GM12878 (cell line): ENCODE data around the gene MDH1B. TPM values are rescaled to one million over a fixed set of nuclear protein-coding genes. Genes with fewer than 3 reads are reported as not detected.

Experiments used
- ATAC-seq: fragments of 200-7000 bp; cut with Tn5 transposase; 3 replicates; pipeline ENCODE4 v1.9.1; 2020; ENCODE audit warnings: mild to moderate bottlenecking, moderate library complexity
- BruUV-seq: library from RNA; stranded (reverse); fragments of 400-500 nt; replicated peaks from 2 replicates; lab custom pipeline; 2021; lab: Mats Ljungman, UMichigan
- CTCF ChIA-PET: fragments of 300-600 bp; sonication (Branson Sonifier 250); formaldehyde crosslinking; extraction: SDS; loops from one replicate; lab custom pipeline; 2021; ENCODE audit warnings: inconsistent platforms; lab: Yijun Ruan, JAX
- POLR2A ChIA-PET: fragments of 350-600 bp; formaldehyde crosslinking; extraction: SDS; loops from one replicate; lab custom pipeline; 2021; ENCODE audit warnings: inconsistent platforms; lab: Charles Lee
- RAD21 ChIA-PET: fragments of 300-600 bp; sonication (Branson Sonifier 250); formaldehyde crosslinking; loops from one replicate; lab custom pipeline; 2023; ENCODE audit warnings: antibody characterized with exemption; ENCODE audit not compliant: unreplicated experiment; lab: Charles Lee
- SMC1A ChIA-PET: fragments of 300-600 bp; sonication (Branson Sonifier 250); formaldehyde crosslinking; loops from one replicate; lab custom pipeline; 2023; ENCODE audit not compliant: unreplicated experiment, uncharacterized antibody; lab: Charles Lee
- DNase-seq: peaks from one replicate; pipeline ENCODE4 v3.0.0-alpha.2; 2011; ENCODE audit warnings: low read depth, low spot score
- FAIRE-seq: peaks from 3 replicates; lab custom pipeline; 2011; peaks lifted over from hg19 to GRCh38; lab: Jason Lieb, UNC
- H2AFZ ChIP-seq: 2 replicates; pipeline ENCODE4 v1.6.0; 2011; ENCODE audit warnings: low read depth, low read length, control low read depth; ENCODE audit not compliant: control insufficient read depth
- H3K27ac ChIP-seq: 2 replicates; pipeline ENCODE4 v1.5.1; 2011; ENCODE audit warnings: control low read depth; ENCODE audit not compliant: control insufficient read depth, insufficient read depth
- H3K27me3 ChIP-seq, 2 experiments: replicated peaks in 1 of 2; 2 replicates each; pipeline versions ENCODE4 v1.6.0 to v1.6.1; 2011; ENCODE audit warnings: low read length in 1 of 2; ENCODE audit not compliant: control insufficient read depth in 2 of 2, insufficient read depth in 2 of 2
- H3K36me3 ChIP-seq, 2 experiments: 2 replicates each; pipeline ENCODE4 v1.5.1; 2011; ENCODE audit warnings: low read length in 1 of 2; ENCODE audit not compliant: control insufficient read depth in 2 of 2, insufficient read depth in 2 of 2
- H3K4me1 ChIP-seq: 2 replicates; pipeline ENCODE4 v1.6.1; 2011; ENCODE audit warnings: mild to moderate bottlenecking, low read length, moderate library complexity, mixed read lengths; ENCODE audit not compliant: control insufficient read depth, insufficient read depth
- H3K4me2 ChIP-seq: 2 replicates; pipeline ENCODE4 v1.6.0; 2011; ENCODE audit warnings: control low read depth; ENCODE audit not compliant: control insufficient read depth, insufficient read depth
- H3K4me3 ChIP-seq: fragments of 200-600 bp; sonication (generic); 2 replicates; pipeline ENCODE4 v1.5.1; 2016
- H3K79me2 ChIP-seq: 2 replicates; pipeline ENCODE4 v1.6.0; 2011; ENCODE audit warnings: low read length; ENCODE audit not compliant: control insufficient read depth, insufficient read depth
- H3K9ac ChIP-seq: 2 replicates; pipeline ENCODE4 v1.8.0; 2011; ENCODE audit warnings: low read length, control low read depth, mixed read lengths; ENCODE audit not compliant: control insufficient read depth, insufficient read depth
- H3K9me3 ChIP-seq: replicated peaks from 3 replicates; pipeline ENCODE4 v1.5.1; 2011; ENCODE audit warnings: mild to moderate bottlenecking, low read length; ENCODE audit not compliant: control insufficient read depth, insufficient read depth
- H4K20me1 ChIP-seq: 2 replicates; pipeline ENCODE4 v1.6.0; 2011; ENCODE audit not compliant: control insufficient read depth, insufficient read depth
- BCL11A ChIP-seq: IDR thresholded peaks from 2 replicates; pipeline ENCODE4 v1.6.1; 2011; ENCODE audit warnings: low read depth, low read length
- CBX3 ChIP-seq: fragments of 200-600 bp; sonication (generic); IDR thresholded peaks from 2 replicates; pipeline ENCODE4 v1.6.1; 2016; ENCODE audit warnings: low read depth, borderline replicate concordance
- CBX5 ChIP-seq: sonication (generic); IDR thresholded peaks from 2 replicates; pipeline ENCODE4 v1.6.1; 2016; ENCODE audit warnings: low read depth, moderate library complexity, mild to moderate bottlenecking, inconsistent platforms
- ESRRA ChIP-seq: IDR thresholded peaks from 2 replicates; pipeline ENCODE4 v1.6.1; 2012; ENCODE audit warnings: mild to moderate bottlenecking, low read length, improper control_type of control experiment
- FOXK2 ChIP-seq: fragments of 450-650 bp; IDR thresholded peaks from 2 replicates; pipeline ENCODE4 v1.6.1; 2017; ENCODE audit warnings: mild to moderate bottlenecking, moderate library complexity
- FOXM1 ChIP-seq: IDR thresholded peaks from 2 replicates; pipeline ENCODE4 v1.6.1; 2012; ENCODE audit warnings: low read depth, mild to moderate bottlenecking, inconsistent platforms, low read length, moderate library complexity
- HSF1 ChIP-seq: fragments of 150-350 bp; IDR thresholded peaks from 2 replicates; pipeline ENCODE4 v1.6.1; 2014; ENCODE audit warnings: mild to moderate bottlenecking, low read depth, low read length
- JUND ChIP-seq: IDR thresholded peaks from 2 replicates; pipeline ENCODE4 v1.6.1; 2012; ENCODE audit warnings: low read depth, mild to moderate bottlenecking, low read length, improper control_type of control experiment, moderate library complexity
- KAT2A ChIP-seq: conservative IDR thresholded peaks from 2 replicates; pipeline ENCODE4 v1.6.1; 2011; ENCODE audit warnings: low read depth, low read length; ENCODE audit not compliant: control insufficient read depth
- NBN ChIP-seq: fragments of 450-650 bp; IDR thresholded peaks from 2 replicates; pipeline ENCODE4 v1.6.1; 2016
- PRDM15 ChIP-seq: fragments of 450-650 bp; formaldehyde crosslinking; IDR thresholded peaks from 2 replicates; pipeline ENCODE4 v1.4.0; 2020; ENCODE audit warnings: mild to moderate bottlenecking, moderate library complexity
- RCOR1 ChIP-seq: conservative IDR thresholded peaks from 2 replicates; pipeline ENCODE4 v1.6.1; 2012; ENCODE audit warnings: low read depth, low read length, improper control_type of control experiment
- TBL1XR1 ChIP-seq: IDR thresholded peaks from 2 replicates; pipeline ENCODE4 v1.6.1; 2012; ENCODE audit warnings: low read depth, low read length, improper control_type of control experiment
- TCF12 ChIP-seq: IDR thresholded peaks from 2 replicates; pipeline ENCODE4 v1.6.1; 2011; ENCODE audit warnings: low read depth, mild to moderate bottlenecking, low read length
- WRNIP1 ChIP-seq: IDR thresholded peaks from 2 replicates; pipeline ENCODE4 v1.6.1; 2011; ENCODE audit warnings: low read depth, low read length, improper control_type of control experiment, borderline replicate concordance
- WGBS: methylation state at CpG from one replicate; pipeline ENCODE4 v1.1.6; 2016; ENCODE audit warnings: low lambda C conversion rate; ENCODE audit not compliant: insufficient replicate concordance, insufficient coverage; ENCODE audit errors: missing lambda C conversion rate; 5-methylcytosine and 5-hydroxymethylcytosine counted together
- in situ Hi-C: fragments of 300-500 bp; cut with MboI; formaldehyde crosslinking; loops from 9 replicates; pipeline ENCODE4 v1.14.3; 2018; ENCODE audit warnings: mixed read lengths
- intact Hi-C: fragments of 100-400 bp; cut with micrococcal nuclease; formaldehyde crosslinking; loops from one replicate; pipeline ENCODE4 v1.14.2; 2022; ENCODE audit not compliant: unreplicated experiment
- polyA plus RNA-seq, 11 experiments: library from polyadenylated mRNA; depleted of rRNA in 4 of 11; unstranded in 6 of 11; stranded (reverse) in 5 of 11; fragments of >200 nt; fragmentation: Nextera tagmentation in 4 of 11; fragmentation: Illumina TruSeq in 1 of 11; extraction: Ambion mirVana in 4 of 11; extraction: Trizol in 1 of 11; gene quantifications; 1 replicate in 1 of 11; 2 replicates in 10 of 11; pipeline versions ENCODE4 v1.2.1 to v1.2.3, GENCODE V29; 2011 to 2016; ENCODE audit warnings: inconsistent platforms in 2 of 11, missing spikeins in 2 of 11, low read depth in 1 of 11
- total RNA-seq, 4 experiments: library from RNA; depleted of rRNA in 3 of 4; stranded (reverse); fragments of >200 nt in 3 of 4; fragmentation: Illumina TruSeq in 1 of 4; extraction: Trizol in 1 of 4; gene quantifications; 2 replicates each; pipeline versions ENCODE4 v1.2.1 to v1.2.3, GENCODE V29; 2013 to 2021
- TF ChIP-seq, protein P1 (sequence below): fragments of 450-650 bp; IDR thresholded peaks from 2 replicates; pipeline ENCODE4 v1.6.1; 2016; ENCODE audit warnings: mild to moderate bottlenecking

The MDH1B gene
- total and polyA plus RNA-seq, 10 of the 15 experiments (the other 5 are each of a cell fraction or from before 2014, with no cell fraction given), result 0.47 to 1.6 (median 0.98) TPM

DNA sequence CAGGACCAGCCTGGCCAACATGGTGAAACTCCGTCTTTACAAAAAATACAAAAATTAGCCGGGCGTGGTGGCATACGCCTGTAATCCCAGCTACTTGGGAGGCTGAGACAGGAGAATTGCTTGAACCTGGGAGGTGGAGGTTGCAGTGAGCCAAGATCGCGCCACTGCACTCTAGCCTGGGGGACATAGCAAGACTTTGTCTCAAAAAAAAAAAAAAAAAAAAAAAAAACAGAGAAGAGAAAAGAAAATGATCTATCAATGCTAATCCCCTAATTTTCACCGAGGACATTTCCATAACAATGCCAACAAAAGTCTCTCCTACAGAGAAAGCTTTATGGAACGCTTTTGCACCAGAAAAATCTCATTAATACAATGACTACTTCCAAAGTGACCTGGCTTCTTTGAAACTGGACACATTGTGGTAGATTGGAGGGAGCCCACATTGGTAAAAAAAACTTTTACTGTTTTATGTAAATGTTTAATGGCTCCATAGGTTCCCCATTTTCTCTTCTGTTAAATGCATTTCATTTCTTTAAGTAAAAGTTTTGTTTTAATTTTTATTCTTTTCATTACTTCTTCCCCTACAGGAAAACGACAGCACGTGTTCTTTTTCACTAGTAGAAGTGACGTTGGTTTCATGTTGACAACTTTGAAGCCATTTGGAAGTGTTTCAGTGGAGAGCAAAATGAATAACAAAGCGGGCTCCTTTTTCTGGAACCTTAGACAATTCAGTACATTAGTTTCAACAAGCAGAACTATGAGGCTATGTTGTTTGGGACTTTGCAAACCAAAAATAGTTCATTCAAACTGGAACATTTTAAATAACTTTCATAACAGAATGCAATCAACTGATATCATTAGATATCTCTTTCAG is 1.2 kb upstream of the MDH1B start:
- no TSS peak for BruUV-seq
- peaks cover 2% of the 10 kb centered on the region; the same call in 1 of the 2 replicates for H3K4me1 ChIP-seq
- intact Hi-C loops (no loop called here), in situ Hi-C loops (no loop called here)
- peak overlapping the region; percentile 97 for H3K4me3 ChIP-seq
- no peak for DNase-seq
- TF ChIP-seq KAT2A, result no peak
- no peak for TF ChIP-seq NBN
- no peak for TF ChIP-seq PRDM15 (CRISPR knock-in tag)
- no peak for TF ChIP-seq JUND
- no peak for TF ChIP-seq HSF1
- no peak for TF ChIP-seq CBX5
- TF ChIP-seq TCF12, result no peak
- TF ChIP-seq FOXK2, result no peak
- TF ChIP-seq RCOR1, result no peak
- TF ChIP-seq WRNIP1, result no peak
- TF ChIP-seq TBL1XR1, result no peak
- no peak for TF ChIP-seq ESRRA
- TF ChIP-seq CBX3, result no peak
- no peak for TF ChIP-seq BCL11A
- TF ChIP-seq FOXM1, result no peak
- TF ChIP-seq, protein P1, sequence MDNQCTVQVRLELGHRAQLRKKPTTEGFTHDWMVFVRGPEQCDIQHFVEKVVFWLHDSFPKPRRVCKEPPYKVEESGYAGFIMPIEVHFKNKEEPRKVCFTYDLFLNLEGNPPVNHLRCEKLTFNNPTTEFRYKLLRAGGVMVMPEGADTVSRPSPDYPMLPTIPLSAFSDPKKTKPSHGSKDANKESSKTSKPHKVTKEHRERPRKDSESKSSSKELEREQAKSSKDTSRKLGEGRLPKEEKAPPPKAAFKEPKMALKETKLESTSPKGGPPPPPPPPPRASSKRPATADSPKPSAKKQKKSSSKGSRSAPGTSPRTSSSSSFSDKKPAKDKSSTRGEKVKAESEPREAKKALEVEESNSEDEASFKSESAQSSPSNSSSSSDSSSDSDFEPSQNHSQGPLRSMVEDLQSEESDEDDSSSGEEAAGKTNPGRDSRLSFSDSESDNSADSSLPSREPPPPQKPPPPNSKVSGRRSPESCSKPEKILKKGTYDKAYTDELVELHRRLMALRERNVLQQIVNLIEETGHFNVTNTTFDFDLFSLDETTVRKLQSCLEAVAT, result no peak
- SMC1A ChIA-PET, result interaction anchor here (0.8 to 1.2 kb wide), 4 partner anchors 15 to 761 kb away, joined by 3 to 7 read pairs (median 4); no protein-coding TSS in a partner anchor
- no peaks in the 10 kb centered on the region for H3K9me3 ChIP-seq
- H3K27ac ChIP-seq, result peak overlapping the region; percentile 92
- H3K9ac ChIP-seq, result peak overlapping the region; percentile 95
- H3K27me3 ChIP-seq, result no peaks in the 10 kb centered on the region
- peak; percentile 4 for ATAC-seq
- CTCF ChIA-PET, result interaction anchor here (1.5 to 2.5 kb wide), 2 partner anchors 14 to 17 kb away, joined by 4 to 10 read pairs; no protein-coding TSS in a partner anchor
- FAIRE-seq, result no peak
- H4K20me1 ChIP-seq, result no peaks in the 10 kb centered on the region
- peaks cover 0 to 4% of the 10 kb centered on the region in 2 experiments; a peak in 1 of 4 replicates for H3K36me3 ChIP-seq
- 55% methylated on average over 12 of the region's 12 CpGs for WGBS
- H2AFZ ChIP-seq, result peak overlapping the region; percentile 97; the same call in 1 of the 2 replicates
- POLR2A ChIA-PET, result interaction anchor here (0.7 to 1.0 kb wide), 5 partner anchors 8 to 1588 kb away, joined by 4 to 7 read pairs (median 5); partner anchors contain the start of gene KLF7
- RAD21 ChIA-PET, result interaction anchor here (1.8 kb wide), 1 partner anchor 16 kb away, joined by 5 read pairs; no protein-coding TSS in a partner anchor
- peak overlapping the region; percentile 54 for H3K4me2 ChIP-seq
- H3K79me2 ChIP-seq, result peaks cover 28% of the 10 kb centered on the region
